DND-41 (cell line): ENCODE results near the gene GATA5.
"Not testable (repeated sequence)": the region's sequence is repeated elsewhere in the genome, so short reads cannot be mapped to it uniquely, and the experiment has no call there.

ENCODE experiments used
- ATAC-seq: fragments of 200-7000 bp; cut with Tn5 transposase; 3 replicates; pipeline ENCODE4 v1.9.1; 2021; ENCODE audit warnings: low read depth; ENCODE audit not compliant: insufficient read depth
- DNase-seq: peaks from one replicate; pipeline ENCODE4 v3.0.0-alpha.2; 2020
- H2AFZ ChIP-seq: 2 replicates; pipeline ENCODE4 v1.6.0; 2012; ENCODE audit warnings: low read depth, low read length
- H3K27ac ChIP-seq: 2 replicates; pipeline ENCODE4 v1.5.1; 2012; ENCODE audit warnings: low read length, inconsistent platforms
- H3K27me3 ChIP-seq: fragments of 200-600 bp; sonication (generic); 2 replicates; pipeline ENCODE4 v1.6.0; 2012; ENCODE audit warnings: low read length, mild to moderate bottlenecking, inconsistent platforms; ENCODE audit not compliant: insufficient read depth, poor library complexity
- H3K36me3 ChIP-seq: 2 replicates; pipeline ENCODE4 v1.5.1; 2012; ENCODE audit warnings: low read length, inconsistent platforms; ENCODE audit not compliant: insufficient read depth
- H3K4me1 ChIP-seq: 2 replicates; pipeline ENCODE4 v1.5.1; 2012; ENCODE audit warnings: mild to moderate bottlenecking, low read length; ENCODE audit not compliant: insufficient read depth
- H3K4me2 ChIP-seq: 2 replicates; pipeline ENCODE4 v1.6.0; 2012; ENCODE audit warnings: mild to moderate bottlenecking, moderate library complexity, low read length, inconsistent platforms; ENCODE audit not compliant: insufficient read depth
- H3K4me3 ChIP-seq, 2 experiments: fragments of 200-600 bp in 1 of 2; shearing (Covaris generic) in 1 of 2; 2 replicates each; pipeline ENCODE4 v1.5.1; 2012 to 2016; ENCODE audit warnings: inconsistent platforms in 2 of 2, low read length in 2 of 2, mild to moderate bottlenecking in 2 of 2, low read depth in 1 of 2, moderate library complexity in 1 of 2
- H3K79me2 ChIP-seq: 2 replicates; pipeline ENCODE4 v1.6.0; 2012; ENCODE audit warnings: low read length, inconsistent platforms; ENCODE audit not compliant: insufficient read depth
- H3K9ac ChIP-seq: 2 replicates; pipeline ENCODE4 v1.6.0; 2012; ENCODE audit warnings: low read depth, mild to moderate bottlenecking, inconsistent platforms, low read length, moderate library complexity
- H3K9me3 ChIP-seq: 2 replicates; pipeline ENCODE4 v1.5.1; 2012; ENCODE audit warnings: low read length, moderate library complexity, mild to moderate bottlenecking, inconsistent platforms; ENCODE audit not compliant: insufficient read depth, severe bottlenecking
- H4K20me1 ChIP-seq: 2 replicates; pipeline ENCODE4 v1.6.0; 2012; ENCODE audit warnings: low read length; ENCODE audit not compliant: insufficient read depth
- CTCF ChIP-seq: IDR thresholded peaks from 2 replicates; pipeline ENCODE4 v1.5.1; 2012; ENCODE audit warnings: borderline replicate concordance, low read length, moderate library complexity, mild to moderate bottlenecking; ENCODE audit not compliant: poor library complexity, severe bottlenecking; ENCODE audit errors: extremely low read depth
- EZH2 ChIP-seq: IDR thresholded peaks from 3 replicates; pipeline ENCODE4 v1.6.1; 2012; ENCODE audit warnings: borderline replicate concordance, low read depth, mild to moderate bottlenecking, moderate library complexity, low read length, inconsistent platforms; ENCODE audit not compliant: severe bottlenecking

Gene GATA5

GRCh38 chr20:62427172-62428001 is 48.4 kb downstream of the GATA5 start, which contains the start of gene RBBP8NL:
TSS of gene RBBP8NL (minus strand) at chr20:62427539. CDS start at chr20:62419647, 7,892 bp downstream.
- no peaks in the 10 kb centered on the region for H3K9me3 ChIP-seq
- no peak for ATAC-seq
- no peaks in the 10 kb centered on the region for H3K36me3 ChIP-seq
- no peak within 1 kb of the TSS for H2AFZ ChIP-seq
- no peak within 1 kb of the TSS for H3K9ac ChIP-seq
- no peak for TF ChIP-seq EZH2
- TF ChIP-seq CTCF = no peak
- no peak within 1 kb of the TSS for H3K4me3 ChIP-seq
- peaks cover 10% of the 10 kb centered on the region; the same call in 1 of the 2 replicates for H4K20me1 ChIP-seq
- no peaks in the 10 kb centered on the region for H3K79me2 ChIP-seq
- no peaks in the 10 kb centered on the region for H3K27me3 ChIP-seq
- DNase-seq = no peak
- H3K27ac ChIP-seq = no peak within 1 kb of the TSS
- H3K4me1 ChIP-seq = no peaks in the 10 kb centered on the region
- no peak within 1 kb of the TSS for H3K4me2 ChIP-seq

DNA sequence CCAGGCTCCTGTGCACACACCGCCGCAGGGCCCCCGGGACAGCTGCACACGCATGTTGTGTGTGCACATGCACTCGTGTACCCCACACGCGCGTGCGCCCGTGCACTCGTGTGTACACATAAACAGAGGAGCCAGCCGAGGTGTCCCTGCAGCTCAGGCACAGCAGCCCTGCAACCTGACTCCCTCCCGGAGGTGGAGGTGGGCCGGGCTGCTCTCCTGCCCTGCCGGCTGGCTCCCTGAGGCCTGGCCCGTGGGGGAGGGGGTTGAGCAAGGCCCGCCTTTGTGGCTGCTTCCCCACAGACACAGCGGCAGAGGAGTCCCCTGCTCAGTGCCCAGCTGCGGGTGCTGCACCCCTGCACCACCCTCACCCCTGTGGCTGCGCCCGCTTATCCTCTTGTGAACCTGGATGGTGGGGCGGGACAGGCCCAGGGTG is 49.1 kb downstream of the GATA5 start:
- no peak for DNase-seq
- TF ChIP-seq CTCF = no peak
- TF ChIP-seq EZH2 = no peak
- no peak overlapping the region for H3K4me2 ChIP-seq

DNA sequence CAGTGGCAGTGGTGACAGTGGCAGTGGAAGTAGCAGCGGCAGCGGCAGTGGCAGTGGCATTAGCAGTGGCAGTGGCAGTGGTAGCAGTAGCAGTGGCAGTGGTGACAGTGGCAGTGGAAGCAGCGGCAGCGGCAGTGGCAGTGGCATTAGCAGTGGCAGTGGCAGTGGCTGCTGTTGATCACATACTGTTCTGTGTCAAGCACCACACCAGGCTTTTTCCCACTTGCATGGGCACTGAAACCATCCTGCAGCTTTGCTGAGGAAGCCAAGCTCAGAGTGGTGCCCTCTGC is 49.8 kb downstream of the GATA5 start:
- not testable (repeated sequence) for H3K9me3 ChIP-seq, H3K4me1 ChIP-seq, H2AFZ ChIP-seq, H3K27me3 ChIP-seq, H3K79me2 ChIP-seq, ATAC-seq, H3K9ac ChIP-seq, H3K27ac ChIP-seq, H3K36me3 ChIP-seq, H3K4me2 ChIP-seq, H3K4me3 ChIP-seq, DNase-seq
- H4K20me1 ChIP-seq = peaks cover 15% of the 10 kb centered on the region

More for the DNA sequence above, 49.1 kb downstream of the GATA5 start:
- Histone ChIP-seq H3K36me3 (no peaks in the 10 kb centered on the region), H3K27ac (no peak overlapping the region), H3K79me2 (no peaks in the 10 kb centered on the region), H3K4me3 (no peak overlapping the region), H3K4me1 (no peaks in the 10 kb centered on the region), H3K27me3 (no peaks in the 10 kb centered on the region), H4K20me1 (peaks cover 9% of the 10 kb centered on the region; the same call in 1 of the 2 replicates), H2AFZ (no peak overlapping the region), H3K9me3 (no peaks in the 10 kb centered on the region), H3K9ac (no peak overlapping the region)
- no peak for ATAC-seq

DNA sequence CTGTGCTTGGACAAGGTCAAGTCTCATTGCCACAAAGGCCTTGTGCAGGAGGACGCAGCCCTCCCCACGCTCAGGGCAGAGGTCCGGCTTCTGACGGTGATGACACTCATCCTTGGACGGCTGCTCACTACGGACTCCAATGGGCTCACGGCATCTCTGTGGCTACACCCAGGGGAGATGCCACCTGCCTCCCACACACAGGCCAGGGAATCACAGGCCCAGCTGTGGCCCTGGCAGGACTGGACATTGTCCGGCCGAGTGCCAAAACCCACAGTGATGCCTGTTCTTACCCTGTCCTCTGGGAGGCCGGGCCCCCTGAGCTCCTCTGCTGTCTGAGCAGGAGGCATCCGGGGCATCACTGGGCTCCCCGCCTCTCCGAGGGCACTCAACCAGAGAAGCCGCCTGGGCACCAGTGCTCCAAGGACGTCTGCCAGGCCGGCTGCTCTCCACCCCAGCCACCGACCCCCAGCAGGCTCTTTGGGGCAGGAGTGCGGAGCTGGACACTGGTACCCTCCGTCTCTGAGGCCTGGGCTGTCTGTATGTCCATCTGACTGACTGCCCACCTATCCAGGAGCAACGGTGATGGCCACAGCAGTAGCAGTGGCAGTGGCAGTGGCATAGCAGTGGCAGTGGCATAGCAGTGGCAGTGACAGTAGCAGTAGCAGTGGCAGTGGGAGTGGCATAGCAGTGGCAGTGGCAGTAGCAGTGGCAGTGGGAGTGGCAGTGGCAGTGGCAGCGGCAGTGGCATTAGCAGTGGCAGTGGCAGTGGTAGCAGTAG is 50.3 kb downstream of the GATA5 start:
- Histone ChIP-seq H3K4me2 (no peak overlapping the region), H3K27me3 (no peaks in the 10 kb centered on the region), H3K27ac (no peak overlapping the region), H3K9me3 (no peaks in the 10 kb centered on the region), H2AFZ (no peak overlapping the region), H4K20me1 (peaks cover 15% of the 10 kb centered on the region), H3K79me2 (no peaks in the 10 kb centered on the region), H3K9ac (no peak overlapping the region), H3K4me3 (no peak overlapping the region), H3K4me1 (no peaks in the 10 kb centered on the region), H3K36me3 (no peaks in the 10 kb centered on the region)
- DNase-seq = no peak
- no peak for TF ChIP-seq EZH2
- TF ChIP-seq CTCF = no peak
- no peak for ATAC-seq
